ENCODE data around the gene DDX6.
"Not testable (repeated sequence)": the region's sequence is repeated elsewhere in the genome, so short reads cannot be mapped to it uniquely, and the experiment has no call there.

DNA sequence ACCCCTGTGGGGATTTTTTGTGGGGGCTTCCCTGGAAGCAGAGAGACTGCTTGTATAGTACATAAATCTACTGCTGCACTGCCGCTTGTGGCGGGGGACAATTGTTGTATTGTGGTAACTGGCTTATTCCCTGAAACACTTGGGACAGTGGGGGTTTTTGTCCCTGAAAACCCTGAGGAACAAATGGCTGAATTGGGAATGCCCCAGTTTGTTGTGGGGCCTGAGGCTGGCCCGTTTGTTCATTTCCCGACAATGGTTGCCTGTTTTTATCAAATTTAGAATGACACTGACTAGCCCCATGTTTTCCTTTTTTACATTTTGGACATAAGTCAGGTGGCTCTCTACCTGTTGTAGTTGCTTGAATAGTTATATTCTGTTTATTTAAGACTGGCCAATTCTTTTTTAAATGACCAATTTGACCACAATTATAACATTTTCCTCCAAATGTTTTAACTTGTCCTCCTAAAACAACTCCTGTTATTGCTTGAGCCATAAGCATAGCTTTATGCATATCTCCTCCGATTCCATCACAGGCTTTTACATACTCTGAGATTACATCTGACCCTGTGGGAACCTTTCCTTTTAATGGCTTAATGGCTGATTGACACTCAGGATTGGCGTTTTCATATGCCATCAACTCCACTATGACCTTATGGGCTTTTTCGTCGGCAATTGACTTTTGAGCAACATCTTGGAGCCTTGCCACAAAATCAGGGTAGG is 63.8 kb downstream of the DDX6 start:
- TF ChIP-seq EZH2 (IDR thresholded peaks at IDR 0.05; ENCODE audit: borderline replicate concordance, low read depth, low read length, severe bottlenecking); POLR2AphosphoS5 (IDR thresholded peaks at IDR 0.05; ENCODE audit: insufficient read depth, low read depth, low read length); POLR2A (IDR thresholded peaks at IDR 0.05; ENCODE audit: low read depth, low read length); FOS (IDR thresholded peaks at IDR 0.05; ENCODE audit: borderline replicate concordance, insufficient read depth, low read length): not testable (repeated sequence)
- TF ChIP-seq, protein P1, sequence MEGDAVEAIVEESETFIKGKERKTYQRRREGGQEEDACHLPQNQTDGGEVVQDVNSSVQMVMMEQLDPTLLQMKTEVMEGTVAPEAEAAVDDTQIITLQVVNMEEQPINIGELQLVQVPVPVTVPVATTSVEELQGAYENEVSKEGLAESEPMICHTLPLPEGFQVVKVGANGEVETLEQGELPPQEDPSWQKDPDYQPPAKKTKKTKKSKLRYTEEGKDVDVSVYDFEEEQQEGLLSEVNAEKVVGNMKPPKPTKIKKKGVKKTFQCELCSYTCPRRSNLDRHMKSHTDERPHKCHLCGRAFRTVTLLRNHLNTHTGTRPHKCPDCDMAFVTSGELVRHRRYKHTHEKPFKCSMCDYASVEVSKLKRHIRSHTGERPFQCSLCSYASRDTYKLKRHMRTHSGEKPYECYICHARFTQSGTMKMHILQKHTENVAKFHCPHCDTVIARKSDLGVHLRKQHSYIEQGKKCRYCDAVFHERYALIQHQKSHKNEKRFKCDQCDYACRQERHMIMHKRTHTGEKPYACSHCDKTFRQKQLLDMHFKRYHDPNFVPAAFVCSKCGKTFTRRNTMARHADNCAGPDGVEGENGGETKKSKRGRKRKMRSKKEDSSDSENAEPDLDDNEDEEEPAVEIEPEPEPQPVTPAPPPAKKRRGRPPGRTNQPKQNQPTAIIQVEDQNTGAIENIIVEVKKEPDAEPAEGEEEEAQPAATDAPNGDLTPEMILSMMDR (IDR thresholded peaks at IDR 0.05; ENCODE audit: extremely low read depth in 1 of 2, insufficient read depth in 1 of 2, low read depth in 1 of 2, low read length in 2 of 2): not testable (repeated sequence)
- TF ChIP-seq, protein P2, sequence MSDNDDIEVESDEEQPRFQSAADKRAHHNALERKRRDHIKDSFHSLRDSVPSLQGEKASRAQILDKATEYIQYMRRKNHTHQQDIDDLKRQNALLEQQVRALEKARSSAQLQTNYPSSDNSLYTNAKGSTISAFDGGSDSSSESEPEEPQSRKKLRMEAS (IDR thresholded peaks at IDR 0.05; ENCODE audit: insufficient read depth, insufficient read length): not testable (repeated sequence)
